ENCODE measurements around the gene GGN.
"Not testable (repeated sequence)": the region's sequence is repeated elsewhere in the genome, so short reads cannot be mapped to it uniquely, and the experiment has no call there.

Gene GGN

GRCh38 chr19:38411041-38411712 is 23.3 kb upstream of the GGN start:
- DNase-seq (ENCODE audit: low spot score), result no peak

DNA sequence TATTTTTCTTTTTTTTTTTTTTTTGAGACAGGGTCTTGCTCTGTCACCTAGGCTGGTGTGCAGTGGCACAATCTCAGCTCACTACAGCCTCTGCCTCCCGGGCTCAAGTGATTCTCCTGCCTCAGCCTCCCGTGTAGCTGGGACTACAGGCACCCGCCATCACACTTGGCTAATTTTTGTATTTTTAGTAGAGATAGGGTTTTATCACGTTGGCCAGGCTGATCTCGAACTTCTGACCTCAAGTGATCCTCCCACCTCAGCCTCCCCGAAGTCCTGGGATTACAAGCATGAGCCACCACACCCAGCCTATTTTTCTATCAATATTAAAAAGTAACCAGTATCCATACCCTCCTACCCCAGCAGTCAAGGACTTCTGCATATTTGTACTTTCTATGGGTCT is 22.6 kb upstream of the GGN start:
- not testable (repeated sequence) for DNase-seq (ENCODE audit: low spot score)

DNA sequence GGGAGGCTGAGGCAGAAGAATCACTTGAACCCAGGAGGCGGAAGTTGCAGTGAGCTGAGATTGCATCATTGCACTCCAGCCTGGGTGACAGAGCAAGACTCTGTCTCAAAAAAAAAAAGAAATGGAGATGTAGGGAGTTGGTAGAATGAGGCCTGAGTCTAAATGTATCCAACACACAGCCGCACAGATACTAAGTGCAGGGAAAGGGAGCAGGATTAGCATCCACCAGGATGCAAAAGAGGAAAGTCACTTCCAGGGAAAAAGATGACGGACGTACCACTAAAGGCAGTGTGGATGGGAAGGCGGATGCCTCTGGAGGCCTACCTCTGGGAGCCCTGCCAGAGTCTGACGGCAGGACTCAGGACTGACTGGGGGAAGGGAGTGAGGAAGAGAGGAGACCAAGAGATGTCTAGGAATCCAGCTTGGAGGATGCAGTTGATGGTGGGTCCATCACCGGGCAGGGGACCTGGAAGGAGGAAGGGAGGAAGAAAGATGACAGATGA is 21.8 kb upstream of the GGN start:
- DNase-seq (ENCODE audit: low spot score), result peak; percentile 58

GRCh38 chr19:38405276-38405675 is 17.4 kb upstream of the GGN start:
- no peak for DNase-seq (ENCODE audit: low spot score)

- no peak for DNase-seq (ENCODE audit: low spot score)
Observed at GRCh38 chr19:38404858-38405257, 17.0 kb upstream of the GGN start.

DNA sequence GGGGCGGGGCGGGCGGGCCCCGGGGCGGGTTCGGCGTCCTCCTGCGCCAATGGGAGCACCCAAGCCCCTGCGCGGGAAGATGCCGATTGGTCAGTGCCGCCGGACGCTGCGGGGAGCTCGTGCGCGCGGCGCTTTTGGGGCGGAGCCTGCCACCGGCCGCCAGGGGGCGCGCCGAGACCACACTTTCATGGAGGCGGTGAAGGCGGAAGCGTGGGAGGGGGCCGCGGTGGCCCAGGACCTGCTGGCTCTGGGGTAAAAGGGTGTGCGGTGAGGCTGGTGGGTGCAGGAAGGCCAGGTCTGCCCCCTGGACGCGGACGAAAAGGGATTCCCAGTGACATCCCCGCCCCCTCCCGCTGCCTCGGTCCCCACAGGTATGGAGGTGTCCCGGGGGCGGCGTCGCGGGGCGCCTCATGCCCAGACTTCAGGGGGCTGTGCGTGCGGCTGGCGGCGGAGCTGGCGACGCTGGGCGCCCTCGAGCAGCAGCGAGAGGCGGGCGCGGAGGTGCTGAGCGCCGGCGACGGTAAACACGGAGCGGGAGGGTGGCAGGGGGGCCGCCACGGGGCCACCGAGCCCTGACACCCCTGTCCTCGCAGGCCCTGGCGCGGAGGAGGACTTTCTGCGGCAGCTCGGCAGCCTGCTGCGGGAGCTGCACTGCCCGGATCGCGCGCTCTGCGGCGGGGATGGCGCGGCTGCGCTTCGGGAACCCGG is 15.3 kb upstream of the GGN start, which contains the start of gene FAM98C:
Gene FAM98C, plus strand, starts transcription at position 127 of the 708 bp plus-strand sequence. Its CDS starts 61 bp downstream, at position 188.
- peak; percentile 100 for DNase-seq (ENCODE audit: low spot score)

DNA sequence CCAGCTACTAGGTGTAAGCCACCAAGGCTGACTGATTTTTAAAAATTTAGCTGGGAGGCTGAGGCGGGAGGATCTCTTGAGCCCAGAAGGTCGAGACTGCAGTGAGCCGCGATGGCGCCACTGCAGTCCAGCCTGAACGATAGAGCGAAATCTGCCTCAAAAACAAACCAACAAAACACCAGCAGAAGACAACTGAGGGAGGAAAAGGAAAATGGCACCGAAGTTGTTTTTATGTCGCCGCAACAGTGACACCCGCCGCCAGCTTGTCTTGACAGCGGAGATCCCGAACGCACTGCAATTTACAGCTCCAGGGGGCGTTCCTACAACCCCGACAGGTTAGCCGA is 14.8 kb upstream of the GGN start:
- DNase-seq (ENCODE audit: low spot score), result no peak

GRCh38 chr19:38401148-38401547 is 13.3 kb upstream of the GGN start:
- no peak for DNase-seq (ENCODE audit: low spot score)

GRCh38 chr19:38400361-38400760 is 12.5 kb upstream of the GGN start:
- DNase-seq (ENCODE audit: low spot score), result no peak

DNA sequence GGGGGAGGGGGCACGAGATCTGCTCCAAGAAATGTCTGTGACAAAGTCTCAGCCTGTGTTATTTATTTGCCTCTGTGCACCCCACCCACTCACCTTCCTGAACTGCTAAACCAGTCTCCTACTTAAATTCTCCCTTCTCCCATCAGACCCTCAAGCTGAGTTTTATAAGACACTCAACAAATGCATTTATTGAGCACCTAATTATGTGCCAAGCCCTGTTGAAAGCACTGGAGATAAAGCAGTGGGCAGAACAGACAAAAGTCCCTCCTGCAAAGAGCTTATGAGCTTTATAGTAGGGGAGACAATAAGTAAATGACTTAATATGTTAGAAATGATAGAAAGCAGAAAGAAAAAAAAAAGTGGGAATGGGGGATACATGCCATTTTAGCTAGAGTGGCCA is 11.7 kb upstream of the GGN start:
- DNase-seq (ENCODE audit: low spot score), result no peak

GRCh38 chr19:38399081-38399480 is 11.2 kb upstream of the GGN start:
- DNase-seq (ENCODE audit: low spot score), result no peak

DNA sequence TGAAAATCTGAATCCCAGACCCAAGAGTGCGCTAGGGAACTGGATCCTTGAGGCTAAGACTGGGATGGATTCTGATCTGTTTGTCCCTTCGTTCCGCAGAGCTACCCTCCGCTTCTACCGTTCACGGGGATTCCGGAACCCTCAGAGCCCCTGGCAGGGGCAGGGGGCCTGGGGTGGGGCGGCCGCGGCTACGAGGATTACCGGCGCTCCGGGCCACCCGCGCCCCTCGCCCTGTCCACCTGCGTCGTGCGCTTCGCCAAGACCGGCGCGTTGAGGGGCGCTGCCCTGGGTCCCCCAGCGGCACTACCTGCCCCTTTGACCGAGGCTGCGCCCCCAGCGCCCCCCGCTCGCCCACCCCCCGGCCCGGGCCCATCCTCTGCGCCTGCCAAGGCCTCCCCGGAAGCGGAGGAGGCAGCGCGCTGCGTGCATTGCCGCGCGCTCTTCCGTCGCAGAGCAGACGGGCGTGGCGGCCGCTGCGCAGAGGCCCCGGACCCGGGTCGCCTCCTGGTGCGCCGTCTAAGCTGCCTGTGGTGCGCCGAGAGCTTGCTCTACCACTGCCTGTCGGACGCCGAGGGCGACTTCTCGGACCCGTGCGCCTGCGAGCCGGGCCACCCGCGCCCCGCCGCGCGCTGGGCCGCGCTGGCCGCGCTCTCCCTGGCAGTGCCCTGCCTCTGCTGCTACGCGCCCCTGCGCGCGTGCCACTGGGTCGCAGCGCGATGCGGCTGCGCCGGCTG is 7.7 kb upstream of the GGN start:
- DNase-seq (ENCODE audit: low spot score), result no peak

DNA sequence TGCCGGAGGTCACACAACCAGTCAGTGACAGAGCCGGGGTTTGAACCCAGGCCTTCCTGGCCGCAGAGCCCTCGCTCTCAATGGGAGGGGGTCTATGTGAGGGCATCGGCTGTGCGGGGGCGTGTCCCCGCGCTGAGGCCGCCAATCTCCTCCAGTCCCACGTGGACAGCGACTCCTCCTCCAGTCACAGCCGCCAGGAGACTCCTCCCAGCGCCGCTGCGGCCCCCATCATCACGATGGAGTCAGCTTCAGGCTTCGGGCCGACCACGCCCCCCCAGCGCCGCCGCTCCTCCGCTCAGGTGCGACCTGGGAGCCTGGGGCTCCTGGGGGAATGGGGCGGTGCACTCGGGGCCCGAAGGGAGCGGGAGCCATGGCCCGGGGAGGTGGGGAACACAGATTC is 6.7 kb upstream of the GGN start:
- no peak for DNase-seq (ENCODE audit: low spot score)

GRCh38 chr19:38392707-38393308 is 5.0 kb upstream of the GGN start:
- DNase-seq (ENCODE audit: low spot score), result peak; percentile 51

- no peak for DNase-seq (ENCODE audit: low spot score)
Observed at GRCh38 chr19:38391911-38392464, 4.2 kb upstream of the GGN start.

GRCh38 chr19:38389957-38390924 is 2.4 kb upstream of the GGN start:
- no peak for DNase-seq (ENCODE audit: low spot score)

DNA sequence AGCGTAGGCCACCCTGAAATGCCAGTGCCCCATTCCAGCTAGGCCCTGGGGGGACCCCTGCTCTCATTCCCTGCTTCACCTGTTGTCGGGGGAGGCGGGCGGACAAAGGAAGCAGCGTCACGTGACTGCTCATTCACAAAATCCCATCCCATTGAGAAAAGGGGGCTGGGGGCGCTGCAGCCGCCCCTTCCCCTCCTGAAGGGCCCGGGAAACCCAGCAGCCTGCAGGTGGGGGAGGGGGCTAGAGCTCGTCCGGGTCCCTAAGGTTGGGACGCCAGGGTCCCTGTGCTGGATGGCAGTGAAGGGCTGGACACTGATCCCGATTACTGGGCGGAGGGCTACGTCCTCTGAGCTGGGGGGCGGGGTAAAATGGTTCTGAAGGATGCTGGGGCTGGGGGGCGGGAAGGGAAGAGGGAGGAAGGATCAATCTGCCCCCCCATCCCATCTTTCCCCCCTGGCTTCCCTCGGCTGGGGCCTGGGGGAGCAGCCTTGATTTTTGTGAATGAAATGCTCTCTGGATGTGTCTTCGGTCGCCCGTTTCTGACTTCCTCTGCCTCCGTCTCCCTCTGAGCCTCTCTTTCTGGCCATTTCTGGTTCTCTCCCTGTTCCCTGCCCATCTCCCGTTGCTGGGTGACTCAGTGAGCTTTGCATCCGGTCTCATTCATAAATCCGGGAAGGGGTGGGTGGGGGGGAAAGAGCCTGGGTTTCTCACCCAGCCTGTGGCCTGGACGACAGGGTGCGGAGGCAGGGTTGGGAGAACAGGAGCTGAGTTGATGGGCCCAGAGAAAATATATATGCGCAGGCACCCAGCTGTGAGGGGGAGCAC is 1.5 kb upstream of the GGN start:
- peak; percentile 89 for DNase-seq (ENCODE audit: low spot score)

GRCh38 chr19:38388349-38389100 is 691 bp upstream of the GGN start, which contains the start of gene SPRED3:
TSS of gene SPRED3 (plus strand) at chr19:38388697. CDS start at chr19:38390303, 1,606 bp downstream.
- peak; percentile 80 for DNase-seq (ENCODE audit: low spot score)

DNA sequence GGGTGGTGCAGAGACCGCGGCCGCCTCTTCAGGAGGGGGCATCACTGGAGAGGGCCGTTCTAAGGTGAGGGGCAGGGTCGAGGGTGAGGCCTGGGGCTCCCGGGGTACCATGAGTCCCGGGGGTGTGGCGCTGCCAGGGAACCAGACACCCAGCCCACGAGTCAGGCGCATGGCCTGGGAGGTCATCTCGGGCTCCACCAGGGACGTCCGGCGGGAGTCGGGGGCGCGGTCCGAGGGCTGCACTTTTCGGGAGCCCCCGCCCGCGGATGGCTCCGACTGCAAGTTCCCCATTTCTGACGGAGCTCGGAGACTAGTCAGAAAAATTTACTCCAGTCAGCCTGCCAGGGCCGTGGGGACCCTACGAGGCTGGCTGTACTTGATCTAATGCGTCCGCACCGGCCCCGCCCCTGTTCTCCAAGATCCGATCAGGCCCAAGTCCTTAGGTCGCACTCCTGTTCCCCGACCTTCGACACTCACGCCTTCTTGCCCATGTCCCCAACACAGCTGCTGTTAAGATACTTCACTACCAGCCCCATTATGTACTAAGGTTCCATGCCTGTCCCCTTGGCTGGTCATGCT is 774 bp downstream of the GGN start:
- DNase-seq (ENCODE audit: low spot score), result peak; percentile 13
